IgD-negative memory B cell (primary cell): ENCODE data around the gene RAB3GAP1. TPM values are rescaled to one million over a fixed set of nuclear protein-coding genes. Genes with fewer than 3 reads are reported as not detected.
"Not testable (repeated sequence)": the region's sequence is repeated elsewhere in the genome, so short reads cannot be mapped to it uniquely, and the experiment has no call there.

ENCODE experiments used
- H3K27ac Mint-ChIP-seq, 3 donors: one replicate each; pipeline ENCODE4 v1.8.0; 2020 to 2022; ENCODE audit warnings: mild to moderate bottlenecking in 3 of 3, mixed read lengths in 3 of 3, moderate library complexity in 1 of 3
- H3K27me3 Mint-ChIP-seq: one replicate; pipeline ENCODE4 v1.8.0; 2021; ENCODE audit warnings: mixed read lengths
- H3K36me3 Mint-ChIP-seq: one replicate; pipeline ENCODE4 v1.8.0; 2020; ENCODE audit warnings: mild to moderate bottlenecking, mixed read lengths
- H3K4me1 Mint-ChIP-seq, 3 donors: one replicate each; pipeline ENCODE4 v1.8.0; 2020 to 2022; ENCODE audit warnings: mixed read lengths in 3 of 3, mild to moderate bottlenecking in 1 of 3
- H3K4me3 Mint-ChIP-seq, 4 donors: one replicate each; pipeline ENCODE4 v1.8.0; 2020 to 2022; ENCODE audit warnings: mild to moderate bottlenecking in 4 of 4, mixed read lengths in 4 of 4, moderate library complexity in 3 of 4
- H3K9me3 Mint-ChIP-seq, 3 donors: one replicate each; pipeline ENCODE4 v1.8.0; 2020 to 2021; ENCODE audit warnings: mixed read lengths in 3 of 3, mild to moderate bottlenecking in 1 of 3
- polyA plus RNA-seq: library from polyadenylated mRNA; unstranded; fragments of 300-500 nt; fragmentation: Illumina TruSeq; gene quantifications from one replicate; pipeline ENCODE4 v1.2.3, GENCODE V29; 2021

RAB3GAP1 gene
- polyA plus RNA-seq, 1 donor from 2014 or later = 17.9 TPM

- no peak overlapping the region for H3K27ac Mint-ChIP-seq
- H3K9me3 Mint-ChIP-seq = peaks cover 0 to 7% (median 2%) of the 10 kb centered on the region in 3 donors
- no peaks in the 10 kb centered on the region for H3K27me3 Mint-ChIP-seq
- peaks cover 6% of the 10 kb centered on the region for H3K36me3 Mint-ChIP-seq
- no peak overlapping the region for H3K4me3 Mint-ChIP-seq
- peaks cover 0 to 8% (median under 1%) of the 10 kb centered on the region in 3 donors for H3K4me1 Mint-ChIP-seq
Measured at GRCh38 chr2:135113322-135113721, 61.2 kb downstream of the RAB3GAP1 start.

GRCh38 chr2:135119582-135119981, 67.5 kb downstream of the RAB3GAP1 start:
- peaks cover 0 to 4% (median 0%) of the 10 kb centered on the region in 3 donors for H3K4me1 Mint-ChIP-seq
- H3K36me3 Mint-ChIP-seq = peaks cover 6% of the 10 kb centered on the region
- no peaks in the 10 kb centered on the region for H3K27me3 Mint-ChIP-seq
- peaks cover 0 to 7% (median 3%) of the 10 kb centered on the region in 3 donors for H3K9me3 Mint-ChIP-seq
- H3K4me3 Mint-ChIP-seq = no peak overlapping the region
- no peak overlapping the region for H3K27ac Mint-ChIP-seq

GRCh38 chr2:135121016-135121657, 69.0 kb downstream of the RAB3GAP1 start:
- Mint-ChIP-seq H3K27ac (peak overlapping the region in 1 of 3 donors; percentile 76), H3K4me1 (peaks cover 0 to 6% (median 0%) of the 10 kb centered on the region in 3 donors), H3K4me3 (no peak overlapping the region), H3K36me3 (peaks cover 6% of the 10 kb centered on the region), H3K9me3 (peaks cover 0 to 7% (median 3%) of the 10 kb centered on the region in 3 donors), H3K27me3 (no peaks in the 10 kb centered on the region)

- not testable (repeated sequence) for H3K9me3 Mint-ChIP-seq, H3K27me3 Mint-ChIP-seq, H3K27ac Mint-ChIP-seq, H3K4me3 Mint-ChIP-seq, H3K36me3 Mint-ChIP-seq, H3K4me1 Mint-ChIP-seq
Measured at GRCh38 chr2:135121658-135122039, 69.6 kb downstream of the RAB3GAP1 start.

GRCh38 chr2:135124924-135125886, 73.1 kb downstream of the RAB3GAP1 start:
- Mint-ChIP-seq H3K4me3 (peak overlapping the region in 1 of 4 donors; percentile 49), H3K27ac (no peak overlapping the region), H3K27me3 (no peaks in the 10 kb centered on the region), H3K9me3 (no peaks in the 10 kb centered on the region), H3K4me1 (peaks cover 0 to 1% (median 0%) of the 10 kb centered on the region in 3 donors), H3K36me3 (peaks cover 12% of the 10 kb centered on the region)

GRCh38 chr2:135125940-135126339, 73.8 kb downstream of the RAB3GAP1 start:
- Mint-ChIP-seq H3K27me3 (no peaks in the 10 kb centered on the region), H3K9me3 (no peaks in the 10 kb centered on the region), H3K27ac (no peak overlapping the region), H3K36me3 (peaks cover 15% of the 10 kb centered on the region), H3K4me1 (peaks cover 0 to 1% (median 0%) of the 10 kb centered on the region in 3 donors), H3K4me3 (no peak overlapping the region)

DNA sequence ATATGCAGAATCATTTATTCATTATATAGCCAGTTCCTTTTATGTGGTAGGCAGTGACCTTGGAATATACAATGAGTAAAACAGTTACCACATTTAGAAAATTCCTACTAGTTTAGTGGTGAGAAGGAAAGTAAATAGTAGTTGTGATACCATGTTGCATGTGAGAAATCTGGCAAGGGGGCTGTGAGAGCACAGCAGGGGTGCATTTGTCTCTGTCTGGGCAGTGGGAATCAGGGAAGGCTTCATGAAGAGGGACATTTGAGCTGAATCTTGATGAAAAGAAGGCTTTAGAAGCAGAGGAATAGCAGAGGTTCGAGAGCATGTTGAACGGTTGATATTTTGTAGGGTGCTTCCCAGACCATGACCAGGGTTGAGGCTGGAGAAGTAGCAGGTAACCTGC, 78.7 kb downstream of the RAB3GAP1 start:
- H3K4me1 Mint-ChIP-seq = no peaks in the 10 kb centered on the region
- H3K27ac Mint-ChIP-seq = no peak overlapping the region
- H3K4me3 Mint-ChIP-seq = no peak overlapping the region
- no peaks in the 10 kb centered on the region for H3K9me3 Mint-ChIP-seq
- H3K27me3 Mint-ChIP-seq = no peaks in the 10 kb centered on the region
- H3K36me3 Mint-ChIP-seq = peaks cover 17% of the 10 kb centered on the region

DNA sequence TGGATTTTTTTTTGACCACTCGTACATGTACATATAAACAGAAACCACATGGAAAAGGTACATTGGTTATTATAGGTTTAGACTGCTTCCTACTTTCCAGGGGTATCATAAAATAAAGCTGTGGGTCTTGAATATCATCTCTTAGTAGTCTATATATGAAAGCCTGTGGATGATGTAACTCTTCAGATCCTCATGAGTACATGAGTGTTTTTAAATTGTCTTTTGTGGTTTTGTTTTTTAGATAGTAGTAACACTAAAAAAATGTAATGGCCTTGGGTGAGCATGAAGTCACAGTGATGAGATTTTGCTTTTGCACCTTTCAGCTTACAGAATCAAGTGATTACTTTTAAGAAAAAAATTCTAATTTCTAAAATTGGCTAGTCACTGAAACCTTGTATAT, 80.2 kb downstream of the RAB3GAP1 start:
- no peaks in the 10 kb centered on the region for H3K27me3 Mint-ChIP-seq
- no peaks in the 10 kb centered on the region for H3K9me3 Mint-ChIP-seq
- H3K4me1 Mint-ChIP-seq = no peaks in the 10 kb centered on the region
- H3K27ac Mint-ChIP-seq = no peak overlapping the region
- no peak overlapping the region for H3K4me3 Mint-ChIP-seq
- peaks cover 16% of the 10 kb centered on the region for H3K36me3 Mint-ChIP-seq

GRCh38 chr2:135140606-135141005, 88.5 kb downstream of the RAB3GAP1 start:
- Mint-ChIP-seq H3K9me3 (peaks cover 6 to 20% (median 8%) of the 10 kb centered on the region in 3 donors), H3K36me3 (peaks cover 37% of the 10 kb centered on the region), H3K4me1 (peaks cover 0 to 4% (median 0%) of the 10 kb centered on the region in 3 donors), H3K27ac (no peak overlapping the region), H3K27me3 (no peaks in the 10 kb centered on the region), H3K4me3 (no peak overlapping the region)

GRCh38 chr2:135142323-135142722, 90.2 kb downstream of the RAB3GAP1 start:
- Mint-ChIP-seq H3K4me3 (no peak overlapping the region), H3K9me3 (peaks cover 6 to 20% (median 8%) of the 10 kb centered on the region in 3 donors), H3K4me1 (peaks cover 0 to 4% (median 0%) of the 10 kb centered on the region in 3 donors), H3K27ac (no peak overlapping the region), H3K27me3 (no peaks in the 10 kb centered on the region), H3K36me3 (peaks cover 36% of the 10 kb centered on the region)

DNA sequence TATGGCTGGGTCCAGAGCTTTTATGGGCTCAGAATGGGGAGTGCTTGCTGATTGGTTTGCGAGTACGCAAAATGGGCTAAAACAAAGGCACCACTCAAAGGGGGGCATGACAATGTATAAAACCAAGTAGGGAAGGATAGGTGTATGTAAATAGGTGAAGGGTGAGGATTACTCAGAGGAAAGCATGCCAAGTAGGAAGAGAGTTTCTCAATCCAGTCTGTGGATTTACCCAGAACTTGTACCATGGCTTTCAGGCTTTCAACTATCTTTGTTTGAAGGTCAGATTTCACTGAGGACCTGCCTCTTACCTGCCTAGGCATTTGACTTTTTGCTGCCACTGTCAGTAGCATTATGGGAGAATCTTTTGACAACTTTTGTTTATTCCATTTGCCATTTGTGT, 92.3 kb downstream of the RAB3GAP1 start:
- no peaks in the 10 kb centered on the region for H3K27me3 Mint-ChIP-seq
- H3K4me1 Mint-ChIP-seq = peaks cover 0 to 4% (median 1%) of the 10 kb centered on the region in 3 donors
- H3K27ac Mint-ChIP-seq = peak overlapping the region in 1 of 3 donors; percentile 47
- peaks cover 27% of the 10 kb centered on the region for H3K36me3 Mint-ChIP-seq
- no peak overlapping the region for H3K4me3 Mint-ChIP-seq
- peaks cover 6 to 20% (median 8%) of the 10 kb centered on the region in 3 donors for H3K9me3 Mint-ChIP-seq

- Mint-ChIP-seq H3K36me3 (peaks cover 9% of the 10 kb centered on the region), H3K4me1 (peaks cover 0 to 1% (median under 1%) of the 10 kb centered on the region in 3 donors), H3K9me3 (peaks cover 0 to 2% (median 0%) of the 10 kb centered on the region in 3 donors), H3K27me3 (no peaks in the 10 kb centered on the region), H3K4me3 (no peak overlapping the region), H3K27ac (no peak overlapping the region)
Measured at GRCh38 chr2:135149251-135149650, 97.2 kb downstream of the RAB3GAP1 start.

DNA sequence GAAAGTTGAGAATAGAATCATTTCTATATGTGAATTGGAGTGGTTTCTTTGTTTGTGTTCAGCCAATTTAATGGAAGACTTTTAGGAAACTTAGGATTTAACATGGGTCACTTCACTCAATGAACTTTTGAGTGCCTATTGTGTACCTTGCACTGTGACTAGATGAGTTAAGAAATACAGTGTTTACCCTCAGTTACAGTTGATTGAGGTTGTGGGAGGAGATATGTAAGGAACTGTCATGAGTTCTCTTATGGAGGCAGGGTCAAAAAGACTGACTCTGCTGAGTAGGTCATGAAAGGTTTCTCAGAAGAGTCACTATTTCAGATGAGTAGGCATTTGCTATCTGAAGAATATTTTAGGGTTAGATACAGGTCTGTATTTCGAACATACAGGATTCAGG, 98.6 kb downstream of the RAB3GAP1 start:
- no peak overlapping the region for H3K27ac Mint-ChIP-seq
- no peak overlapping the region for H3K4me3 Mint-ChIP-seq
- no peaks in the 10 kb centered on the region for H3K27me3 Mint-ChIP-seq
- peaks cover 10% of the 10 kb centered on the region for H3K36me3 Mint-ChIP-seq
- no peaks in the 10 kb centered on the region for H3K9me3 Mint-ChIP-seq
- peaks cover 0 to 3% (median 1%) of the 10 kb centered on the region in 3 donors for H3K4me1 Mint-ChIP-seq

- Mint-ChIP-seq H3K27me3 (no peaks in the 10 kb centered on the region), H3K36me3 (peaks cover 10% of the 10 kb centered on the region), H3K4me1 (peaks cover 0 to 3% (median 1%) of the 10 kb centered on the region in 3 donors), H3K4me3 (no peak overlapping the region), H3K27ac (peak overlapping the region in 1 of 3 donors; percentile 27), H3K9me3 (no peaks in the 10 kb centered on the region)
Measured at GRCh38 chr2:135151615-135152014, 99.5 kb downstream of the RAB3GAP1 start.

DNA sequence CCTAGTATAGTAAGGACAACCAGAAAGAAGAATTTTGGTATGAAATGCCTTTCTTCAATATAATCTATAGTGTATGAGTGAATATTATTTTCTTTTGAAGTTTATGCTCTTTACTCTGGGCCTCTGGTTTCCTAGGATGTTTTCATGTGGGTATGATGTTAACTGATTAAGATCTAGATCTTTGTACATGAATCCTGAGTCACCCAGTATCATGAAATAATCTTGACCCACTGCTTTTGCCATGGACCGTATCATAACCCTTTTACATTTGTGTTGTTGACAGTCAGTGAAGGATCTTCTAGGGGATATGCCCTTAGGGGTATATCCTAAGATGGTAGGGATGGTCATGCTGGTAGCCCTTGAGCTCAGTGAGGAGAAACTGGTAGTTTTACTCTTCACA, 100.3 kb downstream of the RAB3GAP1 start:
- Mint-ChIP-seq H3K36me3 (peaks cover 10% of the 10 kb centered on the region), H3K27ac (no peak overlapping the region), H3K27me3 (no peaks in the 10 kb centered on the region), H3K4me3 (no peak overlapping the region), H3K9me3 (no peaks in the 10 kb centered on the region), H3K4me1 (peaks cover 0 to 3% (median 1%) of the 10 kb centered on the region in 3 donors)
